Fibroblast of peridontal ligament (primary cell): ENCODE results near the gene HPSE.
A peak's percentile ranks its signal among the peaks of the same experiment; 100 is the strongest.
"Not testable (repeated sequence)": the region's sequence is repeated elsewhere in the genome, so short reads cannot be mapped to it uniquely, and the experiment has no call there.

ENCODE experiments used
- DNase-seq: peaks from one replicate; pipeline ENCODE4 v3.0.0-alpha.2; 2010; ENCODE audit errors: extremely low read depth

The HPSE gene

GRCh38 chr4:83283181-83283580 lies 51.5 kb downstream of the HPSE start:
- no peak for DNase-seq

GRCh38 chr4:83282049-83282535 lies 52.6 kb downstream of the HPSE start:
- peak; percentile 90 for DNase-seq

DNA sequence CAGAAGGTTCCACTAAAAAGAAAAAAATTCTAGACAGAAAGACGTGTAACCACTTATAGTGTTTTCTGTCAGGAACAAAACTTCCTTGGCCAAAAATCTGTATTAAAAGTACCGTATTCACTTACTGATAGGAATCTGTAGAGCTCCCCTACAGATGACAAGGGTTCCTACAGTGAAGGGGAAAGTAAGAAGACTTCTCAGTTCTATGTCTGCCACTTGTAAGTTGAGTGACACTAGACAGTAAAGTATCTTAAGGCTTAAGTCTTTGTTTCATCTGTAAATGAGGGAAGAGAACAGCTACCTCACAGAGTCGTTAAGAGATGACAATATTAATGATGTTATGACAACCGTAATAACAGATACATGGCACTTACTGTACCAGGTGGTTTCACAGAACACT lies 53.3 kb downstream of the HPSE start:
- DNase-seq, result no peak

- no peak for DNase-seq
These were observed 58.2 kb downstream of the HPSE start for GRCh38 chr4:83276299-83277040.

DNA sequence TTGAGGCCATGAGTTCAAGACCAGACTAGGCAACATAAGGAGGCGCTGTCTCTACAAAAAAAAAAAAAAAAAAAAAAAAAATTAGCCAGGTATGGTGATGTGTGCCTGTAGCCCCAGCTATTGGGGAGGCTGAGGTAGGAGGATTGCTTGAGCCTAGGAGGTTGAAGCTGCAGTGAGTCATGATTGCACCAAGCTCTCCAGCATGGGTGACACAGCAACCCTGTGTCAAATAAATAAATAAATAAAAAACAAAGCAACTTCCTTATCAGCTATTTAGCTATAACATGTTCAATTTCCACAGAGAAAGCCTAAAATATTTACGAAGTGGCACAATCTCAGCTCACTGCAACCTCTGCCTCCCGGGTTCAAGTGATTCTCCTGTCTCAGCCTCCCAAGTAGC lies 60.7 kb downstream of the HPSE start:
- DNase-seq, result not testable (repeated sequence)

GRCh38 chr4:83272900-83273299 lies 61.7 kb downstream of the HPSE start:
- DNase-seq, result no peak

- DNase-seq, result no peak
These were observed 65.4 kb downstream of the HPSE start for GRCh38 chr4:83269256-83269655.

GRCh38 chr4:83268491-83268890 lies 66.2 kb downstream of the HPSE start:
- DNase-seq, result peak; percentile 49

DNA sequence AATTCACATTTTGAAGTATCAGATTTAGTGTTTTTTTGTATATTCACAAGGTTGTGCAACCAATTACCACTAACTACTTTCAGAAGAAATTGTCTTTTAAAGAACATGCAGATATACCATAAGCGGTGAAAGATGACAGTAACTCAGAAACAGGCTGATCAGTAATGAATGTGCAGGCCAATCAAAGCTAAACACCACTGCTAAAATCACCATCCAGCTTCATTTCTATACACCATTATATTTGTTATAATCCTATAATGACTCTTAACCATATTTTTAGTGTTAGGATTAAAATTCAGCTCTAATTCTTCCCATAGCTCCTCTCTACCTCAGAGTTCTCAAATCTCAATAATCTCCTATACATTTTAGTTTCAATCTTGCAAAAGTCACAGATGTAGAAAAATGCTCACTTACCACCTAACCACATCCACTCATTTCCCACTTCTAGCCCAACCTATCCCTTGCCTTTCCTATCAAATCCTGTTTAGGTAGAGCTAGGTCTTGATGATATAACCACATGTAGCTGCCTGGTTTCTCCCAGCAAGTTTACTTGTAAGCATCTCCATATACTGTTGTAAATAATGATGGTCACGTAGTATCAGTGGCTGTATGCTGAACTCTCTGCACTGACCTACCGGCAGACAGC lies 66.7 kb downstream of the HPSE start:
- no peak for DNase-seq

GRCh38 chr4:83267121-83267829 lies 67.4 kb downstream of the HPSE start:
- DNase-seq, result peak; percentile 97

DNA sequence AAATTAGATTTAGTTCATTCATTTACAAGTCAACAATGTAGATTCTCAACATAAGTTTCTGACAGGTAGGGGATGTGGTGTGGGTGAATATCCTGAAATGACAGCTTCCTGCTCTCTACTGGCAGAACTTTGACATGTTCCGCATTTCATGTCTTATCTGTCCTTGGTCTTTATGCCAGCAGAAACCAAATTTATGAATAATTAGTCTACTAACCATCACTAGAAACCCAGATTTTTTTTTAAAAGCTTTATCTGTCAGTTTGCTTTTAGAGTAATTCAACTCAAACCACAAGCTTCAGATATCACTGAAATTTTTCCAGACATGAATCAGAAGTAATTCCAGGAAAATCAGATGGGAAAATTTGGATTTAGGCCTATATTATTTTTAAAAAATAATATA lies 68.0 kb downstream of the HPSE start:
- peak; percentile 56 for DNase-seq

DNA sequence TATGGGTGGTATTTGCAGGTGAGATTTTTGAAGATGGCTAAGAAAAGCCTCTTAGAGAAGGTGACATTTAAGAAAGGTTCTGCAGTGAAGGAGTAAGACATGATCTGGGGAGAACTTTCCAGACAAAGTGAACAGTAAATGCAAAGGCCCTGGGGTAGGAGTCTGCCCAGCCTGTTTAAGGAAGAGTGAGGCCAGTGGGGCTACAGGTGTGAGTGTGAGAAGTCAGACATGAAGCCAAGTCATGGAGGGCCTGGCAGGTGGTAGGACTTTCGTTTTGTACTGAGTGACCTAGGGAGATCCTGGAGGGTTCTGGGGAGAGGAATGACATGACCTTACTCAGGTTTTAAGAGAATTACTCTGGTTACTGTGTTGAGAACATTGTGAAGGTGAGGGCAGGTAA lies 71.5 kb downstream of the HPSE start:
- no peak for DNase-seq

DNA sequence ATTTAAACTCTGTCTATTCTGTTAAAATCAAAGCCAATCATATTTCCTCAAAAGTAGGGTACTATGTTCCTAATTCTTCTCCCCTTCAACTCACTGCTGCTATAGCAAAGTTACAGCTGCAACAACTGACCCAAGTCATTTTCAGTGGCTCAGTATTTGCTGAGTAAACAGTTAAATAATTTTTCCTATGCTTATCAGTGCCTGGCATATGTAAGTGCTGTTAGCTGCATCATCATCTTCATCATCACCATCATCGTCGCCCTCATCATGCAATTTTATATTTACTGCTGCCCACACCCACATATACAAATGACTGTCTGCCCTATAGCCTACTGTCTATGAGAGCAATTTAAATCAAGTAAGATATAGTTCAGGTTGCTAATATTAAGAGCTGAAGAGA lies 72.0 kb downstream of the HPSE start:
- DNase-seq, result no peak

DNA sequence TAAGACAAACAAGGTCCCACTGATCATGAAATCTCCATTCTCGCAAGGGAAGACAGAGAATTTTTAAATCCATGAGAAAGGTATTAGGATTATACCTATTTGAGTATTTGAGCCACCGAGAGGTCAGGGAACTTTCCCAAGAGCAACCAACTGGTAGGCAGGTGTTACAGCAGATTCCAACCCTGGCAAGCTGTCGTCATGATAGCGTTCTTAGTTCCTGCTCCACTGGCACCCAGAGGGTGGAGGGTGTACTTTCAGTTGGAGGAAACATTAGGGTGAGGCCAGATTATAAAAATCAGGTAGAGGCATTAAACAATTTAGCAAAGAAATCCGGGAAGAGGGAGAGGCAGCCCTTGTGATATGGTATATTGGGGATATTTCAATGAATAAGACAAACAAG lies 73.3 kb downstream of the HPSE start:
- DNase-seq, result no peak

DNA sequence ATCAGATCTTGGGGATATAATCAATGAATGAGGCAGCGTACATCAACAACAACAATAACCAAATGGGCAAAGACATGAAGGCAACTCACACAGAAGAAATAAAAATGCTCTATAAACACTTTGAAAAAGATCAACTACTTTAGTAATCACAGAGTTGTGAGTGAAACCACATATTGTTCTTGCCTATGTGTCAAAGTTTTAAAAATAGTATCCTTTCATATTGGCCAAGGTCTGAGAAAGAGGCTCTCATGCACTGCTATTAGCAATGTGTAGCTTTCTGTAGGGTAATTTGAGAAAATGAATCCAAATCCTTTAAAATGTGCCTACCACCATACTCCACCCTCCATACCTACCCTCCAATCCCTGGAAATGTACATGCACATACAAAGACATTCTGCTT lies 75.1 kb downstream of the HPSE start:
- DNase-seq, result peak; percentile 49

DNA sequence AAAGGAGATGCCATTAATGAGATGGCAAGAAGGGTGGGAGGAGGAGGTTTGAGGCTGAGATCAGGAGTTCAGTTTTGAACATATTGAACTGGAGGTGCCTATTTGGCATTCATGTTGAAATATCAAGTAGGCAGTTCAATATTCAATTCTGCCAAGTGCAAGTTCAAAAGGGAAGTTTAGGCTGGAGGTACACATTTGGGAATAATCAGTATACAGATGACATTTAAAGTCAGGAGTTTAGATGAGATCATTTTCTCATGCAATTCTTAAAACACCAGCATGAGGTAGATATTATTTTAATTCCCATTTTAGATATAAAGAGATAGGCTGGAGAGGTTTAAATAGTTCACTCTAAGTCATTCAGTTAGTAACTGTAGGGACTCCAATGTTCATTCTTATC lies 76.2 kb downstream of the HPSE start:
- DNase-seq, result peak; percentile 61

DNA sequence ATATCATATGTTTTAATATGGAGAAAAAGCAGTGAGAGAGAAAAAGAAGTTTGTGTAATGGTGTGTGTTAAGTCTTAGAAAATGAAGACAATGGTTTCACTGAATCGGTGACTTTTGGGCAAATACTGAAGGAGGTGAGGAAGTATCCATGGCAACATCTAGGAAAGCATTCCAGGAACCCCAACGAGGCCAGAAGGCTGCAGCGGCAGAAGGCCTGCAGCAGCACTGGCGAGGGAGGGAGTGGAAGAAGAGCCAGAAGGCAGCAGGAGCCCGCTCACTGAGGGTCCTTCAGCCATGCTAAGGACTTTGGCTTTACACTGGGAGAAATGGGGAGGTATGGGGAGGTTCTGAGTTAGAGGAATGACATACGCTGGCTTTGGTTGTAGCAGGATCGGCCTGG lies 76.8 kb downstream of the HPSE start:
- no peak for DNase-seq

DNA sequence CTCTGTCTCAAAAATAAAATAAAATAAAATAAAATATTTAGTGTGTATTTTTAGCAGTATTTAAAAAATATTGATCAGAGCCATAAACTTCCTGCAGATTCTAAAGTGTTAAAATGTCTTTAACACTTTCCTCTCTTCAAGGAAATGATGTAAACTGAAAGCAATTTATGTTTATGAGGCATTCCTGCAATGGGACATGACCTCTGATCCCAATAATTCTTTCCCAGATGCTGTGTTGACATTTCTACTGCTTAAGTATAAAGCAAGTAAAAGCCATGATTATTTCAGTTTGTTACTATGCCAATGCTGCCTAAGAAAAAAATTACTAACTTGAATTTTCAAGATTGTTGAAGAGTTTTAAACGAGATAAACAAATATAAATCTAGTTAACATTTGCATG lies 79.1 kb downstream of the HPSE start:
- DNase-seq, result peak; percentile 96

DNA sequence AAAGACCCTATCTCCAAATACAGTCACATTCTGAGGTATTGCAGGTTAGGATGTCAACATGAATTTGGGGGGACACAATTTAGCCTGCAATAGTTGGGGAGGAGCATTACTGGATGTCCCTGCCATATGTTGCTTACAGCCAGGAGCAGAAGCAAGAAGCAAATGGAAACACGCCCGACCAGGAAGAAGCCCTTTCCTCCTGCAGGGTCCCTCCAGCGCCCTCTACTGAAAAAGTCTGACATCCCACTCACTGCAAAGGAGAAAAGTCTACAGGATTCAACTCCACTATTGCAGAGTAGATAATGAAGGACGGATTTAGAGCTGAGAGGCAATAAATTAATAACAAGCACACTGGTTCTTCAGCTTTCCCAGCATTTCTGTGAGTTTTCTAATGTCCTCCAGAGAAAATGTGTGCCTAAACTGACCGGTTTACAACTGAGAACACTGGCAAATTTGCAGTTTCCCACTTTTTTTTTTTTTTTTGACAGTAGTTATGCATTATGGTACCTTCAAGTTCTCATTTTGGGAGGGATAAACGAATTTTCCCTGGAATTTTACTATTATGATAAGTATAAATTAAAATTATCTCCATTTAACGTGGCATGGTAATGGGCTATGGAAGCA lies 81.8 kb downstream of the HPSE start:
- peak; percentile 78 for DNase-seq

GRCh38 chr4:83251447-83251830 lies 83.2 kb downstream of the HPSE start:
- DNase-seq, result no peak

- DNase-seq, result no peak
These were observed 83.8 kb downstream of the HPSE start for GRCh38 chr4:83250687-83251446.

DNA sequence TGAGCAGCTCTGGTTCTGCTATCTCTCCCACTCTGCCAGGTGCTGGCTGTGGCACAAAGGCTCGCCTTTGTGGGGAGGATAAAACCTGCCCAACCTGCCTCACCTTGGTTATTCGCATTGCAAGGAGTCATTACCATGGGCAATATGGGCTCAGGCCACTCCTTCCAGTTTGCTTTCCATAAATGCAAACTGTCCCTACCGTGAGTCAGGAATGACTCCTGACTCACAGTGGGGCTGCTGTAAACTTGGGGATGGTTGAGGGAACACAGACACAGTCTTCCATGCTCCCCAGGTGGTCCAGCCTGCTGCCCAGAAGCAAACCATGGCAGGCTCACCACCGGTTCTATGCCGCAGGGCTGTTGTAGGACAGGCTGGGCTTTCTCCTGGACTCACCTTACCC lies 86.2 kb downstream of the HPSE start:
- no peak for DNase-seq
